Measurements from ENCODE around the gene TLE3. TPM values are rescaled to one million over a fixed set of nuclear protein-coding genes. Genes with fewer than 3 reads are reported as not detected.

TLE3 gene
- polyA plus RNA-seq, 1 of the 3 experiments (the other 2 are of a cell fraction): 14.7 TPM

DNA sequence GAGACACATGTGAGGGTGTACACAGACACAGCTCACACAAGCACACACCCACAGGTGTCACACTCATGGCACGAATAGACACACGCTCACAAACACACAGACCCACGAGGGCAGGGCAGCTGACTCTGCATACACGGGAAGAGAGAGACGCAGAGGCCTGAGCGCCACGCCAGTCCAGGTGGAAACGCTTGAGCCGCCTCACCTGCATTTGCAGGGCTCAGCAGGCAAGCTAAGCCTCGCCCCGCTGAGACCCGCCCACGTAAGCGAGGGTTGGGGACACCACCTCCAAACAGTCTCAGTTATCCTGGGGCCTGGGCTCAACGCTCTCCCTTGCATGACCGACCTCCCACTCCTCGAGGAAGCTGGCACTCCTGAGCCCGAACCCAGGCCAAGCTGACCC, 73.2 kb downstream of the TLE3 start:
- H3K9me2 ChIP-seq: no peaks in the 10 kb centered on the region
- H3F3A ChIP-seq (replicated peaks; ENCODE audit: insufficient read depth): no peaks in the 10 kb centered on the region
- peaks cover 10 to 17% of the 10 kb centered on the region in 2 experiments; a peak in 2 of 4 replicates for H3K4me1 ChIP-seq (ENCODE audit: control insufficient read depth in 1 of 2, insufficient read depth in 2 of 2, low read depth in 1 of 2, low read length in 1 of 2)
- H3K4me3 ChIP-seq (ENCODE audit: low read depth in 2 of 2, low read length in 1 of 2): no peak overlapping the region
- CTCF ChIA-PET: interaction anchor here (0.5 to 2.7 kb wide), 5 partner anchors 13 to 546 kb away, joined by 3 to 11 read pairs (median 4); no protein-coding TSS in a partner anchor
- H4K20me1 ChIP-seq (ENCODE audit: insufficient read depth): no peaks in the 10 kb centered on the region
- H3K79me2 ChIP-seq (ENCODE audit: insufficient read depth): no peaks in the 10 kb centered on the region
- H3K27me3 ChIP-seq (ENCODE audit: insufficient read depth): no peaks in the 10 kb centered on the region; the same call in 1 of the 2 replicates
- TF ChIP-seq, protein P1, sequence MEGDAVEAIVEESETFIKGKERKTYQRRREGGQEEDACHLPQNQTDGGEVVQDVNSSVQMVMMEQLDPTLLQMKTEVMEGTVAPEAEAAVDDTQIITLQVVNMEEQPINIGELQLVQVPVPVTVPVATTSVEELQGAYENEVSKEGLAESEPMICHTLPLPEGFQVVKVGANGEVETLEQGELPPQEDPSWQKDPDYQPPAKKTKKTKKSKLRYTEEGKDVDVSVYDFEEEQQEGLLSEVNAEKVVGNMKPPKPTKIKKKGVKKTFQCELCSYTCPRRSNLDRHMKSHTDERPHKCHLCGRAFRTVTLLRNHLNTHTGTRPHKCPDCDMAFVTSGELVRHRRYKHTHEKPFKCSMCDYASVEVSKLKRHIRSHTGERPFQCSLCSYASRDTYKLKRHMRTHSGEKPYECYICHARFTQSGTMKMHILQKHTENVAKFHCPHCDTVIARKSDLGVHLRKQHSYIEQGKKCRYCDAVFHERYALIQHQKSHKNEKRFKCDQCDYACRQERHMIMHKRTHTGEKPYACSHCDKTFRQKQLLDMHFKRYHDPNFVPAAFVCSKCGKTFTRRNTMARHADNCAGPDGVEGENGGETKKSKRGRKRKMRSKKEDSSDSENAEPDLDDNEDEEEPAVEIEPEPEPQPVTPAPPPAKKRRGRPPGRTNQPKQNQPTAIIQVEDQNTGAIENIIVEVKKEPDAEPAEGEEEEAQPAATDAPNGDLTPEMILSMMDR (IDR thresholded peaks at IDR 0.05): no peak
- TF ChIP-seq CHD2 (IDR thresholded peaks at IDR 0.05; ENCODE audit: low read length, partially characterized antibody) (no peak), RAD21 (IDR thresholded peaks at IDR 0.05; ENCODE audit: low read length) (no peak), NRF1 (IDR thresholded peaks at IDR 0.05; ENCODE audit: low read depth, low read length) (no peak), GATA2 (CRISPR knock-in tag; IDR thresholded peaks at IDR 0.05) (no peak), JUND (IDR thresholded peaks at IDR 0.05) (no peak), SMC3 (IDR thresholded peaks at IDR 0.05; ENCODE audit: low read depth, low read length) (no peak), TCF12 (IDR thresholded peaks at IDR 0.05) (no peak), RFX5 (IDR thresholded peaks at IDR 0.05; ENCODE audit: low read length) (no peak), GABPA (IDR thresholded peaks at IDR 0.05; ENCODE audit: low read depth) (no peak), FOXJ3 (CRISPR knock-in tag; IDR thresholded peaks at IDR 0.05) (no peak), RXRA (IDR thresholded peaks at IDR 0.05; ENCODE audit: borderline replicate concordance, low read depth) (no peak)
- TF ChIP-seq, protein P2, sequence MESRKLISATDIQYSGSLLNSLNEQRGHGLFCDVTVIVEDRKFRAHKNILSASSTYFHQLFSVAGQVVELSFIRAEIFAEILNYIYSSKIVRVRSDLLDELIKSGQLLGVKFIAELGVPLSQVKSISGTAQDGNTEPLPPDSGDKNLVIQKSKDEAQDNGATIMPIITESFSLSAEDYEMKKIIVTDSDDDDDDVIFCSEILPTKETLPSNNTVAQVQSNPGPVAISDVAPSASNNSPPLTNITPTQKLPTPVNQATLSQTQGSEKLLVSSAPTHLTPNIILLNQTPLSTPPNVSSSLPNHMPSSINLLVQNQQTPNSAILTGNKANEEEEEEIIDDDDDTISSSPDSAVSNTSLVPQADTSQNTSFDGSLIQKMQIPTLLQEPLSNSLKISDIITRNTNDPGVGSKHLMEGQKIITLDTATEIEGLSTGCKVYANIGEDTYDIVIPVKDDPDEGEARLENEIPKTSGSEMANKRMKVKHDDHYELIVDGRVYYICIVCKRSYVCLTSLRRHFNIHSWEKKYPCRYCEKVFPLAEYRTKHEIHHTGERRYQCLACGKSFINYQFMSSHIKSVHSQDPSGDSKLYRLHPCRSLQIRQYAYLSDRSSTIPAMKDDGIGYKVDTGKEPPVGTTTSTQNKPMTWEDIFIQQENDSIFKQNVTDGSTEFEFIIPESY (IDR thresholded peaks at IDR 0.05; ENCODE audit: borderline replicate concordance, low read depth): no peak
- TF ChIP-seq, protein P3, sequence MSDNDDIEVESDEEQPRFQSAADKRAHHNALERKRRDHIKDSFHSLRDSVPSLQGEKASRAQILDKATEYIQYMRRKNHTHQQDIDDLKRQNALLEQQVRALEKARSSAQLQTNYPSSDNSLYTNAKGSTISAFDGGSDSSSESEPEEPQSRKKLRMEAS (IDR thresholded peaks at IDR 0.05; ENCODE audit: low read depth): no peak
- H3K27ac ChIP-seq (ENCODE audit: low read depth in 2 of 2, low read length in 1 of 2): no peak overlapping the region
- POLR2A ChIA-PET: no interaction called here
- WGBS (ENCODE audit: low lambda C conversion rate): 80% methylated on average over 15 of the region's 18 CpGs
- no peak for DNase-seq
- no peaks in the 10 kb centered on the region for H3K36me3 ChIP-seq (replicated peaks in 1 of 2; ENCODE audit: control insufficient read depth in 1 of 2, insufficient read depth in 2 of 2, low read length in 1 of 2)
- no peak overlapping the region for H3K9ac ChIP-seq
- H3K9me3 ChIP-seq: no peaks in the 10 kb centered on the region
- H3K4me2 ChIP-seq: no peak overlapping the region
- H2AFZ ChIP-seq (ENCODE audit: low read depth): no peak overlapping the region
